ENCODE results near the gene OR9A4.
"Not testable (repeated sequence)": the region's sequence is repeated elsewhere in the genome, so short reads cannot be mapped to it uniquely, and the experiment has no call there.

OR9A4 gene

GRCh38 chr7:141916099-141916498 is at the start of gene OR9A4:
Gene OR9A4, plus strand, starts transcription at chr7:141916399. Its CDS starts 2,477 bp downstream, at chr7:141918876.
- DNase-seq (ENCODE audit: low read depth) = no peak

DNA sequence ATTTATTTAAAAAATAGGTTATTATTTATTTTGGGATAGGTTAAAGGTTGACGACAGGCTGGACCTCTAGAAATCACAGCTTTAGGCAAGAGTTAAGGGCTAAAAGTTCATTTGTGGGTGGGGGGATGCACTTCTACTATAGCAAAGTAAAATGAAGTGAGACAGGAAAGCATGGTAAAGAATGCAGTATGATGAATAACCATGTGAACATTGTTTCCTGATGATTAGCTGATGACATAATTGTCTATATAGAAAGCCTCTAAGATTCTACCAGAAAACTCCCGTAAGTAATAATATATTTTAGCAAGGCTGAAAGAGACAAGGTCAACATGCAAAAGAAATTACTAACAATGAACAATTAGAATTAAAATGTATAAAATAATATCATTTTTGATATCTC is 49.2 kb upstream of the OR9A4 start:
- DNase-seq (ENCODE audit: low read depth) = no peak

DNA sequence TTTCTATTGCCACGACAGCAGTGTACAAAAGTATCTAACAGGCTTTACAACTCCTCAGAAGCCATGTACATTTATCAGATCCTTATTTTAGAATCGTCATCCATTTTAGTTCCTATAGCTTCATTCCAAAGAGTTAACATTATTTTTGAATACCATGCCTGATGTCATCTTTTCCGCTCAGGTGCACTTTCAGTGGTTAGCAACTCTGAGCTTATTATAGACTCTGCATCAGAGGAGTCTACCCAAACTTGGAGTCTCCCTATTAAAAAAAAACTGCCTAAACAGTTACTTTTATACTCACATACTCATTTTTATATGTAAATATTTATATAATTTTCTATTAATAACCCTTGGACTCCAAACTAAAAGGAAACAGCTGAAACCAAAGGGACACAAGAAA is 43.3 kb upstream of the OR9A4 start:
- no peak for DNase-seq (ENCODE audit: low read depth)

- DNase-seq (ENCODE audit: low read depth) = no peak
Observed at GRCh38 chr7:141874787-141875186, 41.4 kb upstream of the OR9A4 start.

DNA sequence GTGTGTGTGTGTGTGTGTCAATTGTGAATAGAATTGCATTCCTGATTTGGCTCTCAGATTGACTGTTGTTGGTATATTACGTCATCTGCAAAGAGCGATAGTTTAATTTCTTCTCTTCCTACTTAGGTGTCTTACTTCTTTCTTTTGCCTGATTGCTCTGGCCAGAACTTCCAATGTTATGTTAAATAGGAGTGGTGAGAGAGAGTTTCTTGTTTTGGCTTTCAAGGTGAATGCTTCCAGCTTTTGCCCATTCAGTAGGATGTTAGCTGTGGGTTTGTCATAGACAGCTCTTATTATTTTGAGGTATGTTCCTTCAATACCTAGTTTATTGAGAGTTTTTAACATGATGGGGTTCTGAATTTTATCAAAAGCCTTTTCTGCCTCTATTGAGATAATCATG is 40.7 kb upstream of the OR9A4 start:
- DNase-seq (ENCODE audit: low read depth) = no peak

DNA sequence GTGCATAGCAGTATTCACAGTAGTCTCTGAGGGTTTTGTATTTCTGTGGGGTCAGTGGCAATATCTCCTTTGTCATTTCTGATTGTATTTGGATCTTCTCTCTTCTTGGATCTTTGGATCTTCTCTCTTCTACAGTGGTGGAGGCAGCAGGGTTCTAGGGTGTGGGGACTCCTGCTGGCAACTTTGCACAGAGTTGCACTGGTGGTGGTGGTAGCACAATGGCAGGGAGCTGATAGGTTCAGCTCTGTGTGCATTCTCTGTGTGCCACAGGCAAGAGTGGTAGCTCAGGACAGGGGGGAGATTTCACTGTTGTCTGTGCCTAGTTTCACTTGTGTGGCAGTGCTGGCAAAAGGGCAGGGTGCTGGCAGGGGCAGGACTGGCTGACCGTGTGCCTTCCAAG is 39.8 kb upstream of the OR9A4 start:
- DNase-seq (ENCODE audit: low read depth) = no peak

- DNase-seq (ENCODE audit: low read depth) = no peak
Observed at GRCh38 chr7:141877365-141877764, 38.8 kb upstream of the OR9A4 start.

DNA sequence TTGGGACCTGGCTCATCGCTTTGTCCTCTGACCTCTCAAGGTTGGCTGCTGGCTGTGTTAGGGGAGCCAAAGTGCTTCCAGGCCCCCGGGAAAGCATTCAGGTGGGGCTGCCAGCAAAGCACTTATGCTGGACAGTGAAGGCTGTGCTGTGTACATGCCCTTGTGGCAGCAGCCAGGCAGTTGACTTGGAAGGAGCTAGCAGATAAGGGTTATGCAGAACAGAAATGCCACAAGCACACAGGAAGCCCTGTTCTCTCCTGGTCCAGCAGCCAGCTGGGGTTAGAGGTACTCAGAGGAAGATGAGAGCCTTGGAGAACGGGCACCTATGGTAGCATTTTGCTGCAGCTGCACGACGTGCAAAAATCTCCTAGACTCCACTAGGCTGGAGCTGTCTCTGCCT is 35.2 kb upstream of the OR9A4 start:
- no peak for DNase-seq (ENCODE audit: low read depth)

GRCh38 chr7:141884539-141885225 is 31.5 kb upstream of the OR9A4 start:
- DNase-seq (ENCODE audit: low read depth) = no peak

DNA sequence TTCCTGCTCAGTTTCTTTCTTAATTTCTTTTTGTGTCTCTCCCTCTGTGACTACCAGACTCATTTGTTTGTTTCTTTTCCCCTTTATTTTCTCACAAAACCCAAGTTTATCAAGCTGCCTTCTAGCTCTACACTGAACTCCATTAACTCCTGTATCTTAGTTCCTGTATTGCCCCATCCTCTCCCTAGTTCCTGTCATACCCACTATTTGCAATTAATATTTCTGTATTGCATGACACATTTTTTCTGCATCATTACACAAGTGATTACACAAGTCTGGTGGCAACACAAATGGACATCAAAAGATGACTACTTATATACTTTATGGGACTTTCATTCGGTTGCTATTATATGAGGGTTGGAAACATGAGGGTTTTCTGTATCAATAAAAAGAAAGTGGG is 26.9 kb upstream of the OR9A4 start:
- no peak for DNase-seq (ENCODE audit: low read depth)

DNA sequence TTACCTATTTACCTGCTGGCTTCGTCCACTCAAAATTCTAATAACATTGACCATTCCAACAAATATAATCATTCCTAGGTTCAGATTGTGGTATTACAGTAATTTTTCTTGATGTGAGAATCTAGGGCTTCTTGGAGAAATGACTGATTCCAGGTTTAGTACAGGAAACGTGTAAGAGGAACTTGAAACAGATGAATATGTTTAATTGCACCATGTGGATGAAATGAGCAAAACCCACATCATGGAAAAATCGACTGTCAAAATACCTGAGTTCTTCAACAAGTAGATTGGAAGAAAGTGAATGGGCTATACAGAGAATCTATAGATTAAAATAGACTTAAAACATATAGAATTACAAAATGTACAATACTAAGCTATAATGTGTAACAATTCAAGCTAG is 24.9 kb upstream of the OR9A4 start:
- no peak for DNase-seq (ENCODE audit: low read depth)

- not testable (repeated sequence) for DNase-seq (ENCODE audit: low read depth)
Observed at GRCh38 chr7:141899366-141899765, 16.8 kb upstream of the OR9A4 start.

DNA sequence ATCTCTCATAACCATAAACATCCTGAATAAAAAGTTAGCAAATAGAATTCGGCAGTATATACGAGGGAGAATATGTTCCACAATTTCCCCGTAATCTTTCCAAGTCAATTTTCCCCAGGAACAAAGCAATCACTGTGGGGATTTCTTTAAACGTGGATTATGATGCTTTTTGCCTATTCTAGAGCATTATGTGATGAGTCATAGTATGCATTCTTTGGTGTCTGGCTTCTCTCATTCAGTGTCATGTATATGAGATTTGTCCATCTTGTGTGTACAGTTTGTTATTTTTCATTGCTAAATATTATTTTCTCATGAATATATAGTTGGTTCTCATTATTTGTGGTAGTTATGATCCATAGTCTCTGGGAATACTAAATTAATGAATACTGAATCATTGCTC is 9.9 kb upstream of the OR9A4 start:
- no peak for DNase-seq (ENCODE audit: low read depth)

DNA sequence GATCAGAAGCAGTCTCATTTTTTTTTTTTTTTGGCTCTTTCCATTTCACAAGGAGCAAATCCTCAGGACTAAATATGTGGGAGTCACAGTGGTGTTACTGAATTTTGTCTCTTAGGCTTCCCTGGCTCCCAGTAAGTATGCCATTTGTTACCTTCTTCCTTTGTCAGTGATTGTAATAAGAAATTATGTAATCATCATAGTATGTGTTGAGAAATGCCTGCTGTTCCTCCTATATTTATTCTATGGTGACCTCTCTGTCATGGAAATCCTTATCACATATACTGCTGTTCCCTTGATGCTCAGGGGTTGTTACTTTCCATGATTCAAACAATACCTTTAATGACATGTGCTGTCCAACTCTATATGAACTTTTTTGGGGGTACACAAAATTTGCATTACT is 4.8 kb upstream of the OR9A4 start:
- DNase-seq (ENCODE audit: low read depth) = no peak

GRCh38 chr7:141915565-141915964 is 634 bp upstream of the OR9A4 start:
- no peak for DNase-seq (ENCODE audit: low read depth)

GRCh38 chr7:141920281-141920680 is 4.1 kb downstream of the OR9A4 start:
- DNase-seq (ENCODE audit: low read depth) = no peak

DNA sequence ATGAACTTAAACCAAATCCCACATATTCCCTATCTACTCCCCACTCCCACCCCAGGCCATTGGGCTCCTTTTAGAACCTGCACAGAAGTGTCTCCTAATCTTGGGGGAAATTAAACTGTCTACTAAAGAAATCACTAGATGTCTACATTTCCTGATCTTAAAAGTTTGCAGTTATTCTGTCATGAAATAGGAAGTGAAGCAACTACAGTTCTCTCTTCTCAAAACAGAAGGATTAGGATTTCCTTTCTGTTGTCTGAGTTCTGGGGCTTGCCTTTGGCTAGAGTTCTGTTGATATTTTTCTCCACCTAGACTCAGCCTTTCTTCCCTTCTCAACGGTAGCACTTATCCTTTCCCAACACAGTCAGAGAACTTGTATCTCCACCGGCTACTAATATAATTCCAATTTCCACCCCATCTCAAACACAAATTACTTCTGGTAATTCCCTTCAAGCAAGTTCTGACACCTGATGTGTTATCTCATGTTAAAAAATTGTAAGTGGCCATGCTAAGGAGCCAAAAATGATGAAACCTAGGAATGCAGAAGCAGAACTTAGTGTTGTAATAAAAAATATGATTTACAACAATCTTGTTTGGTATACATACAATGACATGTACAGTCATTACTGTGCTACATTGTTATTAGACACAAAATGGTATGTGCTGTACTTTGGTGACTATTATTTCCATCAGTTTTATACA is 12.1 kb downstream of the OR9A4 start:
- no peak for DNase-seq (ENCODE audit: low read depth)

DNA sequence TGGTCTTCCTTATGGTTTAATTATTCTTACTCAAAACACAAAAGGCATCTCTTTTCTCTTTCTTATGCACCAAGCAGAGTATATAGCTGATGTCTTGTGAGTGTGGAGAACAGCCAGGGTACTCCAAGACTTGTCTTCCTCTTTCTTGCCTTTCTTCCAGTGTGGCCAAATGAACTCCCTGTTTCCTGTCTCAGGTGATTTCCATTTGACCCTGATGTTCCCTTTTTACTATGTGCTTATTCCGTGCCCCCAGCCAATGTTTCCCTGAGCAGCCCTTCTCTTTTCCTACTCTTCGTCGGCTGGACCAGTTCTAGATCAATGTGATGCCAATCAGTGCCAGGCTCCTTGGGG is 12.6 kb downstream of the OR9A4 start:
- no peak for DNase-seq (ENCODE audit: low read depth)

GRCh38 chr7:141930211-141930610 is 14.0 kb downstream of the OR9A4 start:
- DNase-seq (ENCODE audit: low read depth) = no peak

GRCh38 chr7:141941075-141941474 is 24.9 kb downstream of the OR9A4 start:
- DNase-seq (ENCODE audit: low read depth) = no peak

- no peak for DNase-seq (ENCODE audit: low read depth)
Observed at GRCh38 chr7:141943846-141944245, 27.6 kb downstream of the OR9A4 start.

DNA sequence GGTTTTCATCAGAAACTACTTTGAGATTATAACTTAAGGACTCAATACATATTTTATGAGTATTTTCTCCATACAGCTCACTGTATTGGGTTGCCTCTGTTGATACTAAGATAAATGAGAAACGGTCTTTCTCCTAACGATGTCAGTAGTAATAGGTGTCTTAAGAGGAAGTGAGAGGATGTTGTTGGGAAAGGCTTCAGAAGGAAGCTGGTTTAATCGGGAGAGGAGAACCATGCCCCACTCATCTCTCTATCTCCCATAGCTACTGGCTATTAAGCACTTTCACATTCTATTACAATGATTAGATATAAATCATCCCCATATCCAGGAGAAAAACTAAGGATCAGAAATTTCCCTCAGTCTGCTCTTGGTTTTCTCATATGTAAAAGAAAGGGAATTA is 28.6 kb downstream of the OR9A4 start:
- DNase-seq (ENCODE audit: low read depth) = no peak

- DNase-seq (ENCODE audit: low read depth) = no peak
Observed at GRCh38 chr7:141945356-141945755, 29.2 kb downstream of the OR9A4 start.

DNA sequence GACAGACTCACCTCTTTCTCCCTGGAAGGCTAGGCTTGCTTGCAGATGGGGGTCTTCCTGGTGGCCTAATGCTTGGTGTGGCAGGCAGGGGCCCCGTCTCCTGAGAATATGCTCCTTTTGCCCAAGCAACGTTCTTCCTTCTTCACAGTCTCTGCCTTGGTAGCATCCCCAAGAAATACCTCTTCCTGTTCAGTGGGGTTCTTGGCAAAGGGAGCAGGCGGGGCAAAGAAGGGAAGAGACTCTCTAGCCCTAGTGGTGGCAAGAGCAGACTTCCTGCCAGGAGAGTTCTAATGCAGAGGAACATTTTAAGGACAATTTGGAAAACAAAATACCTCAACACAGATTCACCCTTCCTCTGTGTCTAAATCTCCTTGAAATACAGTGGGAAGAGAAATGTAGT is 30.6 kb downstream of the OR9A4 start, which contains the start of gene CLEC5A:
Gene CLEC5A, minus strand, starts transcription at position 179 of the 400 bp plus-strand sequence. CDS start 682 bp downstream, outside the sequence.
- no peak for DNase-seq (ENCODE audit: low read depth)
